ENCODE measurements around the gene NTM. TPM values are rescaled to one million over a fixed set of nuclear protein-coding genes. Genes with fewer than 3 reads are reported as not detected.

The NTM gene
- total and polyA plus RNA-seq, 10 donors: 0.13 to 1.6 (median 0.67) TPM

GRCh38 chr11:131626788-131627187, 256.4 kb downstream of the NTM start:
- no peak for DNase-seq
- Histone ChIP-seq H3K4me3 (no peak overlapping the region), H3K4me1 (no peaks in the 10 kb centered on the region), H3K36me3 (no peaks in the 10 kb centered on the region), H3K27ac (no peak overlapping the region), H3K27me3 (replicated peaks in 1 of 7) (peaks cover 0 to 16% (median 0%) of the 10 kb centered on the region in 7 donors), H3K9me3 (peaks cover 0 to under 1% (median 0%) of the 10 kb centered on the region in 8 donors)
- TF ChIP-seq CTCF (IDR thresholded peaks at IDR 0.05 in 8 of 11, conservative IDR thresholded peaks at IDR 0.05 in 3 of 11) (no peak), POLR2A (IDR thresholded peaks at IDR 0.05) (no peak), POLR2AphosphoS5 (IDR thresholded peaks at IDR 0.05) (no peak)
- 15 to 43% (median 28%) methylated on average over 9 of the region's 9 CpGs for WGBS, 5 donors
- intact Hi-C loops (cut with DNase I; ENCODE audit: low total_unique reads): no loop called here

DNA sequence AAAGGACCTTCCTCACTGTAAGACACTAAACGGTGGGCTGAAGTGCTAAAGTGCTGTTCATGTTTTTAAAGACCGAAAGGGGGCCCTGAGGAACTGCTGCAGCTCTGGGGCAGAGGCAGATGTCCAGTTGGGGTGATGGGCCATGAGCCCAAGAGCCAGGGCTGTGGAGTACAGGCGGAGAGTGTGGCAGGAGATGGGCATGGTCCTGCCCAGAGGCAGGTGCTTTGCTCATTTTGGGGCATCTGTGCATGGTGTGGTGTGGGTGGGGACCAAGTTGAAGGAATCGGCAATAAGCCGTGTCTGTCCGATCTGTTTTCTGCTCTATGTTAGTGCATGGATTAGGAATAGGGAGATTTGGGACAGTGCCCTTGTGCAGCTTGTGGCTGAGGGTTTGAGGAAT, 258.3 kb downstream of the NTM start:
- DNase-seq: no peak

GRCh38 chr11:131629925-131630540, 259.6 kb downstream of the NTM start:
- 80 to 81% (median 81%) methylated on average over 5 of the region's 5 CpGs for WGBS, 5 donors
- intact Hi-C loops (cut with DNase I; ENCODE audit: low total_unique reads): no loop called here

More for the DNA sequence above, 258.3 kb downstream of the NTM start:
- peaks cover 0 to 12% (median 0%) of the 10 kb centered on the region in 8 donors for H3K9me3 ChIP-seq
- peaks cover 0 to 16% (median 0%) of the 10 kb centered on the region in 7 donors for H3K27me3 ChIP-seq (replicated peaks in 1 of 7)
- TF ChIP-seq POLR2AphosphoS5 (IDR thresholded peaks at IDR 0.05): no peak
- TF ChIP-seq CTCF (IDR thresholded peaks at IDR 0.05 in 8 of 11, conservative IDR thresholded peaks at IDR 0.05 in 3 of 11): no peak
- TF ChIP-seq POLR2A (IDR thresholded peaks at IDR 0.05): no peak
- H3K4me3 ChIP-seq: no peak overlapping the region
- H3K36me3 ChIP-seq: no peaks in the 10 kb centered on the region
- intact Hi-C loops (cut with DNase I; ENCODE audit: low total_unique reads): no loop called here
- 89 to 91% (median 91%) methylated on average over 6 of the region's 6 CpGs for WGBS, 5 donors
- no peak overlapping the region for H3K27ac ChIP-seq
- no peaks in the 10 kb centered on the region for H3K4me1 ChIP-seq

More at GRCh38 chr11:131629925-131630540, 259.6 kb downstream of the NTM start:
- TF ChIP-seq POLR2A (IDR thresholded peaks at IDR 0.05) (no peak), POLR2AphosphoS5 (IDR thresholded peaks at IDR 0.05) (no peak), CTCF (IDR thresholded peaks at IDR 0.05 in 8 of 11, conservative IDR thresholded peaks at IDR 0.05 in 3 of 11) (no peak)
- Histone ChIP-seq H3K4me3 (no peak overlapping the region), H3K27ac (no peak overlapping the region), H3K27me3 (replicated peaks in 1 of 7) (peaks cover 0 to 16% (median 0%) of the 10 kb centered on the region in 7 donors), H3K36me3 (no peaks in the 10 kb centered on the region), H3K4me1 (no peaks in the 10 kb centered on the region), H3K9me3 (peaks cover 0 to 12% (median 0%) of the 10 kb centered on the region in 8 donors)
- no peak for DNase-seq

All from spleen (tissue), 11 donors.